ENCODE measurements around the gene TBX18.

TBX18 gene

GRCh38 chr6:84674395-84674794, 90.0 kb downstream of the TBX18 start:
- H3K36me3 ChIP-seq (replicated peaks in 1 of 2; ENCODE audit: control insufficient read depth in 2 of 2, insufficient read depth in 2 of 2, low read length in 2 of 2) = no peaks in the 10 kb centered on the region
- no peak overlapping the region for H3K23ac ChIP-seq (ENCODE audit: low read depth, low read length, poor library complexity)
- no peak overlapping the region for H2AK5ac ChIP-seq (ENCODE audit: low read depth, low read length)
- no peaks in the 10 kb centered on the region for H3K79me1 ChIP-seq (ENCODE audit: low read depth, low read length)
- H2AFZ ChIP-seq (ENCODE audit: low read length) = no peak overlapping the region
- H3K18ac ChIP-seq (ENCODE audit: low read length) = no peak overlapping the region
- H3K4me3 ChIP-seq (ENCODE audit: low read length in 2 of 2) = no peak overlapping the region
- peaks cover 0 to 2% of the 10 kb centered on the region in 2 donors for H3K4me1 ChIP-seq (ENCODE audit: control insufficient read depth in 2 of 2, insufficient read depth in 1 of 2, low read depth in 1 of 2, low read length in 2 of 2)
- no peak overlapping the region for H2BK120ac ChIP-seq (ENCODE audit: low read depth, low read length)
- H4K8ac ChIP-seq (ENCODE audit: low read depth, low read length) = no peak overlapping the region
- H3K9ac ChIP-seq (ENCODE audit: low read depth, low read length, poor library complexity) = no peak overlapping the region
- H2BK15ac ChIP-seq (ENCODE audit: low read length) = no peak overlapping the region
- no peak overlapping the region for H3K27ac ChIP-seq (replicated peaks; ENCODE audit: low read length)
- H3K9me3 ChIP-seq (replicated peaks in 1 of 2; ENCODE audit: control insufficient read depth in 2 of 2, insufficient read depth in 1 of 2, low read depth in 1 of 2, low read length in 2 of 2) = no peaks in the 10 kb centered on the region
- no peak for DNase-seq (ENCODE audit: low spot score)
- H2BK12ac ChIP-seq (ENCODE audit: low read length) = no peak overlapping the region
- H3K4ac ChIP-seq (ENCODE audit: low read length) = no peak overlapping the region
- H3K14ac ChIP-seq (ENCODE audit: low read length) = no peak overlapping the region
- no peak overlapping the region for H2BK5ac ChIP-seq (ENCODE audit: low read length)
- H3K4me2 ChIP-seq (ENCODE audit: insufficient read depth, low read length, poor library complexity, severe bottlenecking) = no peak overlapping the region
- H3K27me3 ChIP-seq (ENCODE audit: control insufficient read depth in 3 of 3, insufficient read depth in 3 of 3, low read depth in 1 of 3, low read length in 3 of 3) = no peaks in the 10 kb centered on the region
- H4K91ac ChIP-seq (ENCODE audit: low read depth, low read length, poor library complexity) = no peak overlapping the region

- no peak overlapping the region for H3K4me2 ChIP-seq (ENCODE audit: insufficient read depth, low read length, poor library complexity, severe bottlenecking)
- no peak overlapping the region for H3K4me3 ChIP-seq (ENCODE audit: low read length in 2 of 2)
- H3K4ac ChIP-seq (ENCODE audit: low read length) = no peak overlapping the region
- no CpG with 5 or more reads among the region's 2 CpGs for WGBS, 2 donors (ENCODE audit: extremely low coverage in 2 of 2, insufficient read length in 2 of 2, insufficient replicate concordance in 1 of 2)
- H2AK5ac ChIP-seq (ENCODE audit: low read depth, low read length) = no peak overlapping the region
- H3K27me3 ChIP-seq (ENCODE audit: control insufficient read depth in 3 of 3, insufficient read depth in 3 of 3, low read depth in 1 of 3, low read length in 3 of 3) = no peaks in the 10 kb centered on the region
- no peak overlapping the region for H2AFZ ChIP-seq (ENCODE audit: low read length)
- no peak overlapping the region for H3K9ac ChIP-seq (ENCODE audit: low read depth, low read length, poor library complexity)
- no peaks in the 10 kb centered on the region for H3K9me3 ChIP-seq (replicated peaks in 1 of 2; ENCODE audit: control insufficient read depth in 2 of 2, insufficient read depth in 1 of 2, low read depth in 1 of 2, low read length in 2 of 2)
- peaks cover 0 to 2% of the 10 kb centered on the region in 2 donors for H3K4me1 ChIP-seq (ENCODE audit: control insufficient read depth in 2 of 2, insufficient read depth in 1 of 2, low read depth in 1 of 2, low read length in 2 of 2)
- no peaks in the 10 kb centered on the region for H3K79me1 ChIP-seq (ENCODE audit: low read depth, low read length)
- no peaks in the 10 kb centered on the region for H3K36me3 ChIP-seq (replicated peaks in 1 of 2; ENCODE audit: control insufficient read depth in 2 of 2, insufficient read depth in 2 of 2, low read length in 2 of 2)
- no peak overlapping the region for H3K27ac ChIP-seq (replicated peaks; ENCODE audit: low read length)
- no peak overlapping the region for H4K8ac ChIP-seq (ENCODE audit: low read depth, low read length)
- no peak overlapping the region for H2BK15ac ChIP-seq (ENCODE audit: low read length)
- H2BK5ac ChIP-seq (ENCODE audit: low read length) = no peak overlapping the region
- DNase-seq (ENCODE audit: low spot score) = no peak
- no peak overlapping the region for H3K23ac ChIP-seq (ENCODE audit: low read depth, low read length, poor library complexity)
- H4K91ac ChIP-seq (ENCODE audit: low read depth, low read length, poor library complexity) = no peak overlapping the region
- no peak overlapping the region for H3K14ac ChIP-seq (ENCODE audit: low read length)
- H3K18ac ChIP-seq (ENCODE audit: low read length) = no peak overlapping the region
- no peak overlapping the region for H2BK120ac ChIP-seq (ENCODE audit: low read depth, low read length)
- H2BK12ac ChIP-seq (ENCODE audit: low read length) = no peak overlapping the region
These were observed 93.2 kb downstream of the TBX18 start for GRCh38 chr6:84671183-84671582.

GRCh38 chr6:84669945-84670344, 94.5 kb downstream of the TBX18 start:
- no peaks in the 10 kb centered on the region for H3K36me3 ChIP-seq (replicated peaks in 1 of 2; ENCODE audit: control insufficient read depth in 2 of 2, insufficient read depth in 2 of 2, low read length in 2 of 2)
- H3K4me3 ChIP-seq (ENCODE audit: low read length in 2 of 2) = no peak overlapping the region
- H3K4me2 ChIP-seq (ENCODE audit: insufficient read depth, low read length, poor library complexity, severe bottlenecking) = no peak overlapping the region
- DNase-seq (ENCODE audit: low spot score) = no peak
- peaks cover 0 to 2% of the 10 kb centered on the region in 2 donors for H3K4me1 ChIP-seq (ENCODE audit: control insufficient read depth in 2 of 2, insufficient read depth in 1 of 2, low read depth in 1 of 2, low read length in 2 of 2)
- H2BK12ac ChIP-seq (ENCODE audit: low read length) = no peak overlapping the region
- H4K91ac ChIP-seq (ENCODE audit: low read depth, low read length, poor library complexity) = no peak overlapping the region
- H2AK5ac ChIP-seq (ENCODE audit: low read depth, low read length) = no peak overlapping the region
- no peak overlapping the region for H3K27ac ChIP-seq (replicated peaks; ENCODE audit: low read length)
- no peaks in the 10 kb centered on the region for H3K27me3 ChIP-seq (ENCODE audit: control insufficient read depth in 3 of 3, insufficient read depth in 3 of 3, low read depth in 1 of 3, low read length in 3 of 3)
- no peak overlapping the region for H3K4ac ChIP-seq (ENCODE audit: low read length)
- no peak overlapping the region for H2BK15ac ChIP-seq (ENCODE audit: low read length)
- H2AFZ ChIP-seq (ENCODE audit: low read length) = no peak overlapping the region
- H3K14ac ChIP-seq (ENCODE audit: low read length) = no peak overlapping the region
- no peak overlapping the region for H2BK120ac ChIP-seq (ENCODE audit: low read depth, low read length)
- H3K18ac ChIP-seq (ENCODE audit: low read length) = no peak overlapping the region
- no CpG with 5 or more reads among the region's 3 CpGs for WGBS, 2 donors (ENCODE audit: extremely low coverage in 2 of 2, insufficient read length in 2 of 2, insufficient replicate concordance in 1 of 2)
- no peaks in the 10 kb centered on the region for H3K9me3 ChIP-seq (replicated peaks in 1 of 2; ENCODE audit: control insufficient read depth in 2 of 2, insufficient read depth in 1 of 2, low read depth in 1 of 2, low read length in 2 of 2)
- no peak overlapping the region for H3K23ac ChIP-seq (ENCODE audit: low read depth, low read length, poor library complexity)
- no peak overlapping the region for H2BK5ac ChIP-seq (ENCODE audit: low read length)
- H4K8ac ChIP-seq (ENCODE audit: low read depth, low read length) = no peak overlapping the region
- no peak overlapping the region for H3K9ac ChIP-seq (ENCODE audit: low read depth, low read length, poor library complexity)
- no peaks in the 10 kb centered on the region for H3K79me1 ChIP-seq (ENCODE audit: low read depth, low read length)

- Histone ChIP-seq H2BK15ac (ENCODE audit: low read length) (no peak overlapping the region), H4K91ac (ENCODE audit: low read depth, low read length, poor library complexity) (no peak overlapping the region), H2AFZ (ENCODE audit: low read length) (no peak overlapping the region), H3K4me2 (ENCODE audit: insufficient read depth, low read length, poor library complexity, severe bottlenecking) (no peak overlapping the region), H3K23ac (ENCODE audit: low read depth, low read length, poor library complexity) (no peak overlapping the region), H2BK5ac (ENCODE audit: low read length) (no peak overlapping the region), H3K4ac (ENCODE audit: low read length) (no peak overlapping the region), H2BK12ac (ENCODE audit: low read length) (no peak overlapping the region), H4K8ac (ENCODE audit: low read depth, low read length) (no peak overlapping the region), H3K9ac (ENCODE audit: low read depth, low read length, poor library complexity) (no peak overlapping the region), H3K4me3 (ENCODE audit: low read length in 2 of 2) (no peak overlapping the region), H3K14ac (ENCODE audit: low read length) (no peak overlapping the region), H3K4me1 (ENCODE audit: control insufficient read depth in 2 of 2, insufficient read depth in 1 of 2, low read depth in 1 of 2, low read length in 2 of 2) (peaks cover 0 to 2% of the 10 kb centered on the region in 2 donors), H3K27me3 (ENCODE audit: control insufficient read depth in 3 of 3, insufficient read depth in 3 of 3, low read depth in 1 of 3, low read length in 3 of 3) (no peaks in the 10 kb centered on the region), H2BK120ac (ENCODE audit: low read depth, low read length) (no peak overlapping the region), H3K79me1 (ENCODE audit: low read depth, low read length) (no peaks in the 10 kb centered on the region), H2AK5ac (ENCODE audit: low read depth, low read length) (no peak overlapping the region), H3K36me3 (replicated peaks in 1 of 2; ENCODE audit: control insufficient read depth in 2 of 2, insufficient read depth in 2 of 2, low read length in 2 of 2) (no peaks in the 10 kb centered on the region), H3K18ac (ENCODE audit: low read length) (no peak overlapping the region), H3K9me3 (replicated peaks in 1 of 2; ENCODE audit: control insufficient read depth in 2 of 2, insufficient read depth in 1 of 2, low read depth in 1 of 2, low read length in 2 of 2) (no peaks in the 10 kb centered on the region), H3K27ac (replicated peaks; ENCODE audit: low read length) (no peak overlapping the region)
- WGBS, 2 donors (ENCODE audit: extremely low coverage in 2 of 2, insufficient read length in 2 of 2, insufficient replicate concordance in 1 of 2) = no CpG with 5 or more reads among the region's 5 CpGs
- DNase-seq (ENCODE audit: low spot score) = no peak
These were observed 96.9 kb downstream of the TBX18 start for GRCh38 chr6:84667252-84668213.

Data from neuronal stem cell (in vitro differentiated cells).